H9 (cell line): ENCODE measurements around the gene SLC2A4. TPM values are rescaled to one million over a fixed set of nuclear protein-coding genes. Genes with fewer than 3 reads are reported as not detected.

Experiments used
- DNase-seq: peaks from one replicate; pipeline ENCODE4 v3.0.0-alpha.2; 2017
- H2AFZ ChIP-seq: one replicate; pipeline ENCODE4 v1.6.1; 2013; ENCODE audit warnings: mild to moderate bottlenecking, low read length, control low read depth, moderate library complexity
- H2AK5ac ChIP-seq: 2 replicates; pipeline ENCODE4 v1.6.1; 2013; ENCODE audit warnings: low read length, control low read depth, mixed read lengths; ENCODE audit not compliant: insufficient read length
- H2BK120ac ChIP-seq: one replicate; pipeline ENCODE4 v1.6.1; 2013; ENCODE audit warnings: low read depth, mild to moderate bottlenecking, low read length, control low read depth, inconsistent platforms; ENCODE audit not compliant: poor library complexity, severe bottlenecking
- H2BK12ac ChIP-seq: 2 replicates; pipeline ENCODE4 v1.6.1; 2013; ENCODE audit warnings: low read length, control low read depth, mixed read lengths, low read depth; ENCODE audit not compliant: insufficient read length
- H2BK15ac ChIP-seq: 2 replicates; pipeline ENCODE4 v1.6.1; 2013; ENCODE audit warnings: low read depth, low read length, control low read depth
- H2BK20ac ChIP-seq: one replicate; pipeline ENCODE4 v1.6.1; 2013; ENCODE audit warnings: low read depth, mild to moderate bottlenecking, low read length, control low read depth, inconsistent platforms; ENCODE audit not compliant: poor library complexity, severe bottlenecking
- H2BK5ac ChIP-seq: 2 replicates; pipeline ENCODE4 v1.6.1; 2013; ENCODE audit warnings: low read length, control low read depth, mixed read lengths; ENCODE audit not compliant: insufficient read length
- H3K14ac ChIP-seq: 2 replicates; pipeline ENCODE4 v1.6.1; 2013; ENCODE audit warnings: low read length, control low read depth; ENCODE audit not compliant: insufficient read depth
- H3K18ac ChIP-seq: 2 replicates; pipeline ENCODE4 v1.6.1; 2013; ENCODE audit warnings: low read depth, mild to moderate bottlenecking, mixed read lengths, low read length, control low read depth; ENCODE audit not compliant: insufficient read length
- H3K23ac ChIP-seq: 2 replicates; pipeline ENCODE4 v1.6.1; 2013; ENCODE audit warnings: low read length, control low read depth, mixed read lengths, low read depth; ENCODE audit not compliant: insufficient read length
- H3K23me2 ChIP-seq: 2 replicates; pipeline ENCODE4 v1.6.1; 2013; ENCODE audit warnings: low read depth, mild to moderate bottlenecking, mixed read lengths, low read length, control low read depth; ENCODE audit not compliant: insufficient read length, poor library complexity, severe bottlenecking
- H3K27ac ChIP-seq: 2 replicates; pipeline ENCODE4 v1.5.1; 2013; ENCODE audit warnings: low read length, control low read depth, mixed read lengths, low read depth; ENCODE audit not compliant: insufficient read length
- H3K27me3 ChIP-seq: 2 replicates; pipeline ENCODE4 v1.6.1; 2013; ENCODE audit warnings: low read length, control low read depth, inconsistent platforms; ENCODE audit not compliant: insufficient read depth
- H3K4ac ChIP-seq: 2 replicates; pipeline ENCODE4 v1.6.1; 2013; ENCODE audit warnings: low read depth, mild to moderate bottlenecking, control low read depth, inconsistent platforms, low read length, moderate library complexity
- H3K4me1 ChIP-seq: 2 replicates; pipeline ENCODE4 v1.6.1; 2013; ENCODE audit warnings: low read length, control low read depth, inconsistent platforms; ENCODE audit not compliant: insufficient read depth
- H3K4me2 ChIP-seq: 2 replicates; pipeline ENCODE4 v1.6.1; 2013; ENCODE audit warnings: low read length, control low read depth, mixed read lengths; ENCODE audit not compliant: insufficient read length, insufficient read depth
- H3K56ac ChIP-seq: 2 replicates; pipeline ENCODE4 v1.6.1; 2013; ENCODE audit warnings: low read depth, mild to moderate bottlenecking, mixed read lengths, low read length, control low read depth; ENCODE audit not compliant: insufficient read length
- H3K79me1 ChIP-seq: 2 replicates; pipeline ENCODE4 v1.6.1; 2013; ENCODE audit warnings: low read depth, mild to moderate bottlenecking, moderate library complexity, low read length, control low read depth, inconsistent platforms; ENCODE audit not compliant: insufficient read depth, poor library complexity, severe bottlenecking
- H3K79me2 ChIP-seq: 2 replicates; pipeline ENCODE4 v1.6.1; 2013; ENCODE audit warnings: low read length, control low read depth, inconsistent platforms; ENCODE audit not compliant: insufficient read depth
- H3K9ac ChIP-seq: 2 replicates; pipeline ENCODE4 v1.6.1; 2013; ENCODE audit warnings: low read length, control low read depth, mixed read lengths; ENCODE audit not compliant: insufficient read length; ENCODE audit errors: extremely low read depth
- H3K9me3 ChIP-seq: one replicate; pipeline ENCODE4 v1.6.1; 2013; ENCODE audit warnings: low read depth, low read length, inconsistent platforms; ENCODE audit not compliant: control insufficient read depth
- H3T11ph ChIP-seq: one replicate; pipeline ENCODE4 v1.6.1; 2013; ENCODE audit warnings: mild to moderate bottlenecking, low read length, control low read depth, inconsistent platforms
- H4K20me1 ChIP-seq: one replicate; pipeline ENCODE4 v1.6.1; 2013; ENCODE audit not compliant: control insufficient read depth, insufficient read length, insufficient read depth
- H4K5ac ChIP-seq: 2 replicates; pipeline ENCODE4 v1.6.1; 2013; ENCODE audit warnings: low read depth, mild to moderate bottlenecking, mixed read lengths, low read length, control low read depth; ENCODE audit not compliant: insufficient read length
- H4K8ac ChIP-seq: replicated peaks from 2 replicates; pipeline ENCODE4 v1.6.1; 2013; ENCODE audit warnings: low read length, control low read depth, mixed read lengths, low read depth; ENCODE audit not compliant: insufficient read length
- H4K91ac ChIP-seq: 2 replicates; pipeline ENCODE4 v1.6.1; 2013; ENCODE audit warnings: low read depth, mild to moderate bottlenecking, moderate library complexity, mixed read lengths, low read length, control low read depth; ENCODE audit not compliant: insufficient read length
- H3K27ac Mint-ChIP-seq, 3 experiments: 2 replicates in 2 of 3; 3 replicates in 1 of 3; pipeline ENCODE4 v1.8.0; 2020 to 2021; ENCODE audit warnings: mixed read lengths in 3 of 3, mild to moderate bottlenecking in 1 of 3, moderate library complexity in 1 of 3
- H3K27me3 Mint-ChIP-seq: 2 replicates; pipeline ENCODE4 v1.8.0; 2021; ENCODE audit warnings: low read depth, mild to moderate bottlenecking, moderate library complexity, mixed read lengths
- H3K36me3 Mint-ChIP-seq, 3 experiments: 2 replicates in 2 of 3; 3 replicates in 1 of 3; pipeline ENCODE4 v1.8.0; 2020 to 2021; ENCODE audit warnings: low read depth in 3 of 3, mixed read lengths in 3 of 3; ENCODE audit not compliant: insufficient read depth in 1 of 3
- H3K4me1 Mint-ChIP-seq, 2 experiments: 2 replicates each; pipeline ENCODE4 v1.8.0; 2020; ENCODE audit warnings: mixed read lengths in 2 of 2
- H3K4me3 Mint-ChIP-seq, 2 experiments: 2 replicates in 1 of 2; 3 replicates in 1 of 2; pipeline ENCODE4 v1.8.0; 2020 to 2021; ENCODE audit warnings: mild to moderate bottlenecking in 2 of 2, mixed read lengths in 2 of 2, moderate library complexity in 1 of 2
- H3K9me3 Mint-ChIP-seq, 2 experiments: 2 replicates in 1 of 2; 3 replicates in 1 of 2; pipeline ENCODE4 v1.8.0; 2020; ENCODE audit warnings: mild to moderate bottlenecking in 2 of 2, mixed read lengths in 2 of 2, moderate library complexity in 1 of 2
- CTCF ChIP-seq: fragments of 200-600 bp; sonication (generic); conservative IDR thresholded peaks from 3 replicates; pipeline ENCODE4 v1.8.0; 2021; ENCODE audit warnings: antibody characterized with exemption, mild to moderate bottlenecking
- WGBS: extraction: QIAGEN DNeasy Blood & Tissue Kit; methylation state at CpG from one replicate; pipeline ENCODE4 v1.1.7; 2013; ENCODE audit warnings: missing lambda C conversion rate, low lambda C conversion rate, mixed read lengths; ENCODE audit not compliant: insufficient read length; ENCODE audit errors: extremely low coverage; 5-methylcytosine and 5-hydroxymethylcytosine counted together
- total RNA-seq: library from RNA; stranded (reverse); gene quantifications from 2 replicates; pipeline ENCODE4 v1.2.1, GENCODE V29; 2021

SLC2A4 gene
- total RNA-seq, 1 experiment from 2014 or later, result 4.4 TPM

- no peak overlapping the region for H2BK5ac ChIP-seq
- no peak overlapping the region for H4K91ac ChIP-seq
- no peaks in the 10 kb centered on the region for H3K79me2 ChIP-seq
- H3K36me3 Mint-ChIP-seq, result peaks cover 0 to 3% (median 0%) of the 10 kb centered on the region in 3 experiments; a peak in 2 of 7 replicates
- peaks cover 3% of the 10 kb centered on the region in 2 experiments; a peak in 3 of 5 replicates for H3K9me3 Mint-ChIP-seq
- H3K27me3 ChIP-seq, result peaks cover 2% of the 10 kb centered on the region
- no peak overlapping the region for H4K8ac ChIP-seq
- H3K23ac ChIP-seq, result no peak overlapping the region
- peak overlapping the region; percentile 91 for H3K4me2 ChIP-seq
- peak; percentile 28; the same call in 2 of the 3 replicates for TF ChIP-seq CTCF
- no peak overlapping the region for H3T11ph ChIP-seq
- peaks cover 10 to 22% of the 10 kb centered on the region in 2 experiments for H3K4me1 Mint-ChIP-seq
- no peaks in the 10 kb centered on the region for H3K79me1 ChIP-seq
- no peak overlapping the region for H2BK20ac ChIP-seq
- H4K5ac ChIP-seq, result no peak overlapping the region
- DNase-seq, result no peak
- H2BK15ac ChIP-seq, result no peak overlapping the region
- WGBS, result no CpG with 5 or more reads among the region's 42 CpGs
- peak overlapping the region; percentile 59 to 83 for H3K4me3 Mint-ChIP-seq
- H3K27ac ChIP-seq, result no peak overlapping the region
- no peak overlapping the region for H3K4ac ChIP-seq
- H3K9ac ChIP-seq, result no peak overlapping the region
- no peak overlapping the region for H3K56ac ChIP-seq
- no peak overlapping the region for H2AK5ac ChIP-seq
- H4K20me1 ChIP-seq, result no peaks in the 10 kb centered on the region
- no peak overlapping the region for H3K14ac ChIP-seq
- H3K27ac Mint-ChIP-seq, result peak overlapping the region in 1 of 3 experiments; percentile 36; a peak in 2 of 7 replicates
- H3K23me2 ChIP-seq, result peaks cover 4% of the 10 kb centered on the region
- H3K27me3 Mint-ChIP-seq, result peaks cover 77% of the 10 kb centered on the region
- H2AFZ ChIP-seq, result no peak overlapping the region
- H3K9me3 ChIP-seq, result no peaks in the 10 kb centered on the region
- peak overlapping the region; percentile 95 for H3K18ac ChIP-seq
- peaks cover 4% of the 10 kb centered on the region; the same call in 1 of the 2 replicates for H3K4me1 ChIP-seq
- H2BK12ac ChIP-seq, result no peak overlapping the region
- H2BK120ac ChIP-seq, result no peak overlapping the region
These were observed 14.0 kb downstream of the SLC2A4 start for GRCh38 chr17:7295230-7296180.
